HK-2 (cell line): ENCODE measurements around the gene PFDN5.
"Not testable (repeated sequence)": the region's sequence is repeated elsewhere in the genome, so short reads cannot be mapped to it uniquely, and the experiment has no call there.

Experiments used
- DNase-seq: peaks from one replicate; pipeline ENCODE4 v3.0.0-alpha.2; 2018; ENCODE audit not compliant: unreplicated experiment

PFDN5 gene

GRCh38 chr12:53327435-53328042, 32.2 kb downstream of the PFDN5 start:
- no peak for DNase-seq

- no peak for DNase-seq
These were observed 32.7 kb downstream of the PFDN5 start for GRCh38 chr12:53328043-53328435.

GRCh38 chr12:53330671-53331070, 35.3 kb downstream of the PFDN5 start:
- no peak for DNase-seq

- not testable (repeated sequence) for DNase-seq
These were observed 37.0 kb downstream of the PFDN5 start for GRCh38 chr12:53332339-53332738.

- DNase-seq: no peak
These were observed 37.4 kb downstream of the PFDN5 start for GRCh38 chr12:53332744-53333143.

- no peak for DNase-seq
These were observed 37.9 kb downstream of the PFDN5 start for GRCh38 chr12:53333289-53333688.

- DNase-seq: no peak
These were observed 38.5 kb downstream of the PFDN5 start for GRCh38 chr12:53333845-53334244.

GRCh38 chr12:53334822-53335221, 39.5 kb downstream of the PFDN5 start:
- no peak for DNase-seq

GRCh38 chr12:53336181-53336681, 40.9 kb downstream of the PFDN5 start, which contains the start of gene SP7:
SP7 (minus strand) TSS chr12:53336354; CDS start chr12:53335646, 708 bp downstream.
- DNase-seq: no peak

- no peak for DNase-seq
These were observed 42.7 kb downstream of the PFDN5 start for GRCh38 chr12:53338017-53338416.

GRCh38 chr12:53338916-53339315, 43.6 kb downstream of the PFDN5 start:
- DNase-seq: no peak

- no peak for DNase-seq
These were observed 45.1 kb downstream of the PFDN5 start for GRCh38 chr12:53340398-53340797.

GRCh38 chr12:53343449-53343848, 48.1 kb downstream of the PFDN5 start:
- no peak for DNase-seq

- no peak for DNase-seq
These were observed 48.6 kb downstream of the PFDN5 start for GRCh38 chr12:53343969-53344368.

GRCh38 chr12:53344487-53344823, 49.1 kb downstream of the PFDN5 start:
- no peak for DNase-seq

GRCh38 chr12:53344824-53345485, 49.6 kb downstream of the PFDN5 start:
- DNase-seq: peak; percentile 58

GRCh38 chr12:53345486-53346188, 50.3 kb downstream of the PFDN5 start:
- no peak for DNase-seq

- DNase-seq: no peak
These were observed 51.1 kb downstream of the PFDN5 start for GRCh38 chr12:53346491-53346890.

GRCh38 chr12:53347905-53348304, 52.6 kb downstream of the PFDN5 start:
- no peak for DNase-seq
